HG03575 (cell line): ENCODE results near the gene CEP164.
"Not testable (repeated sequence)": the region's sequence is repeated elsewhere in the genome, so short reads cannot be mapped to it uniquely, and the experiment has no call there.

Experiments used
- ATAC-seq: cut with Tn5 transposase; IDR thresholded peaks from one replicate; pipeline ENCODE4 v1.9.1; 2021; ENCODE audit not compliant: unreplicated experiment, insufficient number of reproducible peaks, low FRiP score; ENCODE audit errors: extremely low read depth

Gene CEP164

DNA sequence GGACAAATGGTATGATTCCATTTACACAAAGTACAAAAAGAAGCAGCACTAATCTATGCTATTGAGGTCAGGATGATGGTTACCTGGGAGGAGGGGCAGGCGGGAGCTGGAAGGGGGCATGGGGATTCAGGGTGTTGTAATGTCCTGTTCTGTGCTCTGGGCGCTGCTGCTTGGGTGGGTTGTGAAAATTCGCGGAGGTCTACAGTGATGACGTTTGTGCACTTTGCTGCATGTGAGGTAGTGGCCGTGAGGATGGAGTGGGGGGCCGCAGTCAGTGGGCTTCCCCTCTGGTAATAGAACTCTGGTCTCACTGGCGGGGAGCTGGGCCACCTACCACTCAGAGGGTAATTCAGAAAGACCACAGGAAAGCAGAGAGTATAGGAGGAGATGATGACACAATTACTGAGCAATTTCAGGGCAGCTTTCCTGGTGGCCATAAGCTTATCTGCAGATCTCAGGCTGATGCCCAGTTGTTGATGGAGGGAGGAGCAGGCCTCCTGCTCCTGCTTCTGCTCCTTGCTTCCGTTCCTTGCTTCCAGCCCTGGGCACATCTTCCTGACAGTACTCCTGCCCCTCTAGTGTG lies 121.5 kb downstream of the CEP164 start:
- no peak for ATAC-seq

DNA sequence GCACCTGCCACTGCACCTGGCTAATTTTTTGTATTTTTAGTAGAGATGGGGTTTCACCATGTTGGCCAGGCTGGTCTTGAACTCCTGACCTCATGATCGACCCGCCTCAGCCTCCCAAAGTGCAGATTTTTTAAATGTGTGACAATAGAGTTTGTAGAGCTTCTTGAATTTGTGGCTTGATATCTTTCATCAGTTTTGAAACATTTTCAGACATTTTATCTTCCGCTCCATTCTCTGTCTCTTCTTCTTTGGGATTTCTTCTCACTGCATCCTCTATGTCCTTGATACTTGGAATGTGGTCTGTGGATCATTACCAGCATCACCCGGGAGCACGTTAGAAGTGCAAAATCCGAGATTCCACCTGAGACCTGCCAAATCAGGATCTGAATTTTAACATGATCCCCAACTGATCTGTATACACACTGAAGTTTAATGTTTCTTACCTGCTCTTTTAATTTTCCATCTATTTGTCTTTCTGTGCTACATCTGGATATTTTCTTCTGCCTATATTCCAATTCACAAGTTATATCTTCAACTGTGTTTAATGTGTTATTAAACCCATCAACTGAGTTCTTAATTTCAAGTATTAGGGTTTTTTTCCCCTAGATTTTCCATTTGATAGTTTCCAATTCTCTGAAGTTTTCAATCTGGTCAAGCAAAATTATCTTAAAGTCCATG lies 126.4 kb downstream of the CEP164 start:
- no peak for ATAC-seq

DNA sequence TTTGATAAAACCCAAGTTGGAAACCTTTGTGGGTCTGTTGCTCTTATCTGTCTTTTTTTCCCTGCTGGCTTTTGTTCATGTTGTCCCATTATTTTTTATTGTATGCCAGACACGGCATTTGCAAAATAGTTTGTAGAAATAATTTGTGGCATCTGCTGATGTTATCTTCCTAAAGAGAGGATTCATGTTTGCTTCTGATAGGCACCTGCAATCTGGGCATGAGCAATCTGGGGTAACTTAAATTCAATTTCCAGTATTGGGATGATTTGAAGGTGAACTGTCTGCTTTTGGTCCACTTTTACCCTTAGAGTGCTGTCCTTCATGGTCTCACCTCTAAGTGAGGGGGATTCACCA lies 126.9 kb downstream of the CEP164 start:
- ATAC-seq: no peak

DNA sequence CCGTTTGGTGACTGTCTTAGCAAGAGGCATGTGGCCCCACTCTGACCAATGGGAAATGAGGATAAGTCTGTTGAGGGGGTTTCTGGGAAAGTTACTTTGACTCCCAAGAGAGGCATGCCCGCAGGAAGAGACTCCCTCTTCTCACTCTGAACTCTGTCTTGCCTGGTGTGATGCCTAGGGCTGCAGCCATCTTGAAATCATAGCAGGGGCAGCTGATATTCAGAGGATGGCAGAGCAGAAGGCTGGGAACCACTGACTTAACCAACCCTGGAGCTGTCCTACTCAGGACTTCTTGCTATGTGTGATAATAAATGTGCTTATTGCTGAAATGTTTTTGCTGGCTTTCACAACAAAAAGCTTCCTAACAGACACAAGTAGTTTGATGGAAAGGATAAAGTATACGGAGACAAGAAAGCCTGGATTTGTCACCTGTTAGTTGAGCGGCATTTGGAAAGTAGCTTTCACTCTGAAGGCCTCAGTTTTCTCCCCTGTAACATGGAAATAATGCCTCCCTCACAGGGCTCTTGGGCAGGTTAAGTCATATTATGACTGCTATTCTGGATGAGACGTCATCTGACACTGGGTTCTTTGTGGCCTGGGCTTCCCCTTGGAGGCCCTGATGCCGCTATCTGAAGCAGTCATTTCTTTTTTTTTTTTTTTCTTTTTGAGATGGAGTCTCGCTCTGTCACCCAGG lies 128.5 kb downstream of the CEP164 start:
- ATAC-seq: no peak

DNA sequence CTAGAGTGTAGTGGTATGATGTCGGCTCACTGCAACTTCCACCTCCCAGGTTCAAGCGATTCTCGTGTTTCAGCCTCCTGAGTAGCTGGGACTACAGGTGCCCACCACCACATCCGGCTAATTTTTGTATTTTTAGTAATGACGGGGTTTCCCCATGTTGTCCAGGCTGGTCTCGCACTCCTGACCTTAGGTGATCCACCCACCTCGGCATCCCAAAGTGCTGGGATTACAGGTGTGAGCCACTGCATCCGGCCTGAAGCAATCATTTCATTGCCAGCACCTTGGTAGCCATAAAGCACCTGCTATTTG lies 129.0 kb downstream of the CEP164 start:
- ATAC-seq: not testable (repeated sequence)

DNA sequence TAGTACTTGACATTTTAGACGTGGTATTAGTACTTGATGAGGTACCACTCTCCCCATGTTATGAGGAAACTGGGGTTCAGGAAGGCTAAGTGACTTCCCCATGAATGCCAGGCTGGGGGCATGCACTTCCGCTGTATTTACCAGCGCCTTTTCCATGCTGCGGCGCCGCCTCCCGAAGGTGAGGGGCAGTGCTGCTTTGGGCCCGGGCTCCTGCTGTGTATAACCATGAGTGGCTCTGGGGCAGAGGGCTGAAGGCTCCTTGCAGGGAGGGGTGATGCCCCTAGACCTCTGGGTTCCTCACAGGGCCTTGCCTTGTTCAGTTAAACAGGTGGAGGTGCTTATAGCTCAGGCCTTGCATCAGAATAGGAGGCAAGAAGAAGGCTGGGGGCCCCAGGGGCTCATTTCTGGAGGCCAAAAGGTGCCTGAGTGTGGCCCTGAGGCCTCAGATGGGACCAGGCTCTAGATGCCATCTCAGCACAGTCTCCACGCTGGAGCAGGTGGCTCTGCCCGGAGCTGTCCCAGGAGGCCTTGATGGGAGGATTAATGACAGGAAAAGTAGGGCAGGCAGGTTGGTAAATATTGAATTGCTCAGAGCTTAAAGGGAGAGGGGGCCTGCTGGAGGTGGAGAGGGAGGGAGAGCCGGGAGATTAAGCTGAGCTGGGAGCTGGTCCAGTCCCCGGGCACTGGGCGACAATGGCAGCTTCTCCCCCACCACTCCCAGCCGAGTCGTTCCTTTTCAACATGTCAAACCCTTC lies 129.6 kb downstream of the CEP164 start:
- ATAC-seq: no peak

DNA sequence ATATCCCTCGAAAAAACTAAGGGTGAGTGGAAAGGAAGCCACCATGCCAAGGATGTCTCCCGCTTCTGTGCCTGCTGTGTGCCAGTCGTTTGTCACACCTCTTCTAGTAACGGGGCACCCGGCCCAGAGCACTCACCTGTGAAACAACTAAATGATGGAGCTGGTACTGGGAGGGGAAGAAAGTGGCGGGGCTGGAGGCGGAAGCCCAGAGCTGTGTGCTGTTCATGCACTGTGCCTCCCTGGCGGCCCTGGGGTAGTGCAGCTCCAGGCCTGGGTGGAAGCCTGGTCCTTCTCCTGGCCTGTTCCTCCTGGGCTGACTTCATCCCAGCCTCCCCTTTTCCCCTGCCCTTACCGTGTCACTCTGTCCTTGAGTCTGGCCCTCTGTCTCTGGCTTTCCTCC lies 130.2 kb downstream of the CEP164 start:
- no peak for ATAC-seq

DNA sequence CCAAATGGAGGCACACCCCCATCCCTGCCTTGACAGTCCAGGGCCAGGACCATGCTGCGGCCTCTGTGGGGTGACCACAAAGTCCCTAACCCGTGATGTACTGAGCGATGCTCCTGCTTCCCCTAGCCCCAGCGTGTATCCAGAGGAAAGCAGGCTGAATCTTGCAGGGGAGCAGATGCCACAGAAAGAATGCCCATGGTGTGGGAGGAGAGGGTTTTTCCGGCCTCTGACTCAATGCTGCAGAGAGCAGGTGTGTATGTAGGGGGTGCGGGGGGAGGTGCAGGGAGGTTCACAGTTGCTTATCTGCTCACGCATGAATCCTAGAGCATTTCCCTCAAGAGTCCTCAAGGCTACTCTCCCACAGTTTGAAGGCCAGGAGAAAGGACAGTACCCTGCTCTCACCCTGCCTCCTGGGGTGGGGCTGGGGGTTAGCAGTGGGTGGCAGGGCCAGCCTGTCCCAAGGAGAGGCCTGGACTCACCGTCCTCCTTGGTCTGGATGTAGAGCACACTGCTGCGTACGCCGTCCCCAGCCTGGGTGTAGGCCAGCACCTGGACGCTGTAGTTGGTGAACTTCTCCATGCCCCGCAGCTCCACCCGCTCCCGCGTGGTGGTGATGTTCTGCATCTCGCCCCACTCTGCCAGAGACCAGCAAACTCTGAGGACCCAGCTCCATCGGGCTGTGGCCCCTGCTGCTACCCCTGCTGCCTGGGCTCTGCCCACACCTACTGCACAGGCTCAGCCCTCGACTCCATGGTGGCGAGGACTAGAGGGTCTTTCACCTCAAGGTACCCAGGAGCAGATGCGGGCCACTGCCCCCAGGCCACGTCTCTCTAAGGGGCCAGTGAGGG lies 130.8 kb downstream of the CEP164 start:
- no peak for ATAC-seq

DNA sequence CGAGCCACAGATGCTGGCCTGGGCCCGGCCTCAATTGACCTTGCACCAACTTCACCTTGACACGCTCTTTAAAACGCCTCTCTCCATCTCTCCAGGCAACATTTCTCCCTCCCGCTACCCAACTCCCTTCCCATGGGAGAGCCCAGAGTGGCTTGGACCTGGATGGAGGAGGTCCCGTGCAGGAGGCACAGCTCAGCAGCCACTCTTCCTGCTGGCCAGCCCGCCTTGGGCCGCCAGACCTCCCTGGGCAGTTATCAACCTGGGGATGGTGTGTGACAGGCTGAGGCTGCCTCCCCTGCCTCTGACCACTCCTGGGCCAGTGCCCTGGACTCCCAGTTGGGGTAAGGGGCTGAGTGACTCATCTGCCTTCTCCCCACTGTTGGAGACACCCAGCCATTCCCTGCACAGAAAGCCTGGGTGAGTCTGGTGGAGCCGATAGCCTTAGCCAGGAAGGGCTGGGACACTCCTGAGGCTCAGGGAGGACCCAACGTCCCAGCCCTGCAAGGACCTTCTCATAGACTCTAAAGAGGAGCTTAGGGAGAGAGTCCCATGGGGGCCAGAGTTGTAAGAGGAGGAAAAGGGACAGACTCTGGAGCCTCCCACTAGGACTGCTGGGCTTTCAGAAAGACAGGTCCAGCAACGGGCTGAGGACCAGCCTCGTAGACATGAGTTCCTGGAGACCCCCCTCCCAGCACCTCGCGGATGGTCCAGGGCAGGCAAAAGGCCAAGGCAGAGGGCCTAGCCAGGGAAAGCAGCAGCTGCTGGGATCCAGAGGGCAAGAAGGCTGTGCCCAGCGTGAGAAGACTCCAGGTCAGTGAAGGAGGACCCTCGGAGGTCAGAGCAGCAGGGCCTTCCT lies 131.7 kb downstream of the CEP164 start:
- no peak for ATAC-seq

DNA sequence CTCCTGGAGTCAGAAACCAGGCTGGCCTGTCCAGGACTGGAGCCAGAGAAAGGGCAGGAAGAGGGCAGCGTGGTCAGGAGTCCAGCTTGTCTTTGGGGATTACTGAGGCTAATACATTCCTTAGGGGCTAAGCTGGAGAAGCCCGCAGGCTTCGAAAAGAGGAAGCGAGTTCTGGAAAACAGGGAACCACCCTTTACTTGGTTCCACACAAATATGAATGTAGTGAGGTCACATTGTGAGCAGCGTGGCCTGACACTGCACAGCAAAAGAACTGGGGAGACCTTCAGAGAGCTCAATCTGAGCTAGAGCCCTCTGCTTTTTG lies 132.3 kb downstream of the CEP164 start:
- ATAC-seq: no peak

DNA sequence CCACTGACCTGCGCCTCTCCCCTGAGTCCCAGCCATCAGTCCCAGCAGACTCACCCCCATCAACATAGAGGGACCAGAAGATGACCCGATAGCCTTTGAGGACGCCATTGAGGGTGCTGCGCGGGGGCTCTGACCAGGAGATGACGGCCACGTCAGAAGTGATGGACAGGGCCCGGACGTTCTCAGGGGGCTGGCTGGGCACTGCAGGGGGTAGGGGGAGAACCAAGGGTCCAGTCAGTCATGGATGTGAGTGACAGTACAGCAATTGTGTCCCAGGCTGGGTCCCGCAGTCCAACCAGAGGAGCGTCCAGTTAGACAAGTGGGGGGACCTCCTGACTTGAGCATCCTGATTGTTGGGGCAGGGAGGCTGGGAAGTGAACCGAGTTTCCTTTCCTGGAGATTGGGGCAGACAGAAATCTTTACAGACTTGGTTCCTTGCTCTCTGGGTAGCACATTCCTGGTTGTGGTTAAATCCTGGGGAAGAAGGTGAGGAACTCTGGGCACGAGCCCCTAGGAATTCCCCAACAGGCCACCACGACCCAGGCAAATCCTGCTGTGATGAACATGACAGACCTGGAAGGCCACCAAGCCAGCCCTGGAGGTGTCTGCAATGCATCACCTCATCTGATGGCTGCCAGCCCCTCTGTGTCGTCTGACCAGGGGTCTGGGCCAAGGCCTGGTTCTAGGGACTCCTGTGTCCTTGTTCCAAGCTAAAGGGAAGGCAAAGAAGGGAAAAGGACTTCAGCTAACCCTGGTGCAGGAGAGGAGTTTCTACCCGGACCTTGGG lies 133.9 kb downstream of the CEP164 start:
- ATAC-seq: no peak

DNA sequence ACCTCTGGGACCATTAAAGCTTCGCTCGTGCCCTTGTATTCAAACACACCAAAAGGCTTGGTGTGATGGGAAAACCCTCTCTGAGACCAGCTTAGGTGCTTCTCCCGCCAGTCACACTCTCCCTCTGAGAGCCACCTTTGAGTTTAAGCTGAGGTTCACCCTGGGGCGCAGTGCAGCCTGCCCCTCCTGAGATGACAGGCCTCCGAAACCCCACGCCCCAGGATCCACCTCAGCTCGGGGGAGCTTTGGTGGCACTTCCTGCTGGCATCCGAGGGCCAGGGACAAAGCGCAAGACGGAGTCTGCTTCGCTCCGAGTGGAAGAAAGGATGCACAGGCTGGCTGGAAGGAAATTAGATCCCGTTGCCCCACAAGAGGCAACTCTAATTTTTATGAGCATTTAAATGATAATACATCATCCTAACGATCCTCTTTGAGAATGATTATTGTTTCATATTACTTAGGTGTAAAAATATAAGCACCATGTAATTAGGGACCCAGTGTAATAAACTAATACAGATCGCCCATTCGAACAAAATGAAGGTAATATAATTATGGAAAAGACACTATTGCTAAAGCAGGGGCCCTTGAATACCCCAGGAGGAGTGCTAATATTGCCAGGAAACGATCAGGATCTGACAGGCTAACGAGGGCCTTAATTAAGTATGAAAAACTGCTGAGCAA lies 134.7 kb downstream of the CEP164 start:
- no peak for ATAC-seq

DNA sequence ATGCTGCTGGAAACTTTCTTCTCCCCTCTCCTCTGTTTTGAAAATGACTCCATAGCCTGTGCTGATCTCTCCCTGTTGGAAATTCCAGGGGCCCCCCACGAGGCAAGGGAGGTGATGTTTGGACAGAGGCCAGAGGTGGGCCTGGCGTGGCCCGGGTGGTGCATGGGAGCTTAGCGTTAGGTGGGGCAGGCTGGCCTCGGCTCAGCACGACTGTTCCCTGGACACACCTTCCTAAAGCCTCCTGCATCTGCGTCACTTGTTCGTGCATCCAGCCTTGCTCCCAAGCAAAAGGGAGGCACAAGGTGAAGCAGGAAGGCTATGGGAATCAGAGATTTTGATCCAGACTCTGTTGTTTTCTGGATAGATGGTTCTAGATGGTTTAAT lies 135.2 kb downstream of the CEP164 start:
- no peak for ATAC-seq
